Measurements from ENCODE around the gene MAPRE3.

The MAPRE3 gene

GRCh38 chr2:27021253-27022049 is 51.0 kb downstream of the MAPRE3 start:
- Histone ChIP-seq H3K27ac (ENCODE audit: low read length) (no peak overlapping the region), H3K9ac (ENCODE audit: low read length) (no peak overlapping the region)

GRCh38 chr2:27023740-27024139 is 53.3 kb downstream of the MAPRE3 start:
- H3K9ac ChIP-seq (ENCODE audit: low read length): no peak overlapping the region
- H3K4me1 ChIP-seq (ENCODE audit: control insufficient read depth, low read depth, low read length): peaks cover 3% of the 10 kb centered on the region
- H3K4me3 ChIP-seq (ENCODE audit: low read length): no peak overlapping the region
- no peaks in the 10 kb centered on the region for H3K36me3 ChIP-seq (ENCODE audit: control insufficient read depth, low read depth, low read length)
- H3K9me3 ChIP-seq (ENCODE audit: control insufficient read depth, low read depth, low read length): no peaks in the 10 kb centered on the region
- no peaks in the 10 kb centered on the region for H3K27me3 ChIP-seq (ENCODE audit: control insufficient read depth, insufficient read depth, low read length)
- no peak overlapping the region for H3K27ac ChIP-seq (ENCODE audit: low read length)

More at GRCh38 chr2:27021253-27022049, 51.0 kb downstream of the MAPRE3 start:
- H3K9me3 ChIP-seq (ENCODE audit: control insufficient read depth, low read depth, low read length): no peaks in the 10 kb centered on the region
- H3K4me1 ChIP-seq (ENCODE audit: control insufficient read depth, low read depth, low read length): peaks cover 3% of the 10 kb centered on the region
- H3K27me3 ChIP-seq (ENCODE audit: control insufficient read depth, insufficient read depth, low read length): no peaks in the 10 kb centered on the region
- H3K36me3 ChIP-seq (ENCODE audit: control insufficient read depth, low read depth, low read length): no peaks in the 10 kb centered on the region
- H3K4me3 ChIP-seq (ENCODE audit: low read length): no peak overlapping the region

GRCh38 chr2:27024188-27024587 is 53.8 kb downstream of the MAPRE3 start:
- H3K9ac ChIP-seq (ENCODE audit: low read length): no peak overlapping the region
- H3K4me1 ChIP-seq (ENCODE audit: control insufficient read depth, low read depth, low read length): peaks cover 3% of the 10 kb centered on the region
- H3K27me3 ChIP-seq (ENCODE audit: control insufficient read depth, insufficient read depth, low read length): no peaks in the 10 kb centered on the region
- no peaks in the 10 kb centered on the region for H3K36me3 ChIP-seq (ENCODE audit: control insufficient read depth, low read depth, low read length)
- H3K9me3 ChIP-seq (ENCODE audit: control insufficient read depth, low read depth, low read length): no peaks in the 10 kb centered on the region
- H3K4me3 ChIP-seq (ENCODE audit: low read length): no peak overlapping the region
- no peak overlapping the region for H3K27ac ChIP-seq (ENCODE audit: low read length)

- Histone ChIP-seq H3K27ac (ENCODE audit: low read length) (no peak overlapping the region), H3K4me3 (ENCODE audit: low read length) (no peak overlapping the region), H3K9ac (ENCODE audit: low read length) (no peak overlapping the region), H3K27me3 (ENCODE audit: control insufficient read depth, insufficient read depth, low read length) (no peaks in the 10 kb centered on the region), H3K36me3 (ENCODE audit: control insufficient read depth, low read depth, low read length) (no peaks in the 10 kb centered on the region), H3K9me3 (ENCODE audit: control insufficient read depth, low read depth, low read length) (no peaks in the 10 kb centered on the region), H3K4me1 (ENCODE audit: control insufficient read depth, low read depth, low read length) (peaks cover 3% of the 10 kb centered on the region)
Observed at GRCh38 chr2:27024812-27025211, 54.4 kb downstream of the MAPRE3 start.

GRCh38 chr2:27025281-27025800 is 54.9 kb downstream of the MAPRE3 start:
- Histone ChIP-seq H3K27ac (ENCODE audit: low read length) (no peak overlapping the region), H3K36me3 (ENCODE audit: control insufficient read depth, low read depth, low read length) (no peaks in the 10 kb centered on the region), H3K4me3 (ENCODE audit: low read length) (no peak overlapping the region), H3K9ac (ENCODE audit: low read length) (no peak overlapping the region), H3K27me3 (ENCODE audit: control insufficient read depth, insufficient read depth, low read length) (no peaks in the 10 kb centered on the region), H3K9me3 (ENCODE audit: control insufficient read depth, low read depth, low read length) (no peaks in the 10 kb centered on the region), H3K4me1 (ENCODE audit: control insufficient read depth, low read depth, low read length) (peaks cover 3% of the 10 kb centered on the region)

GRCh38 chr2:27025861-27026851 is 55.7 kb downstream of the MAPRE3 start:
- H3K4me1 ChIP-seq (ENCODE audit: control insufficient read depth, low read depth, low read length): peaks cover 3% of the 10 kb centered on the region
- H3K9me3 ChIP-seq (ENCODE audit: control insufficient read depth, low read depth, low read length): no peaks in the 10 kb centered on the region
- no peaks in the 10 kb centered on the region for H3K36me3 ChIP-seq (ENCODE audit: control insufficient read depth, low read depth, low read length)
- no peak overlapping the region for H3K27ac ChIP-seq (ENCODE audit: low read length)
- H3K4me3 ChIP-seq (ENCODE audit: low read length): no peak overlapping the region
- no peaks in the 10 kb centered on the region for H3K27me3 ChIP-seq (ENCODE audit: control insufficient read depth, insufficient read depth, low read length)
- no peak overlapping the region for H3K9ac ChIP-seq (ENCODE audit: low read length)

GRCh38 chr2:27027211-27027651 is 56.8 kb downstream of the MAPRE3 start:
- H3K4me3 ChIP-seq (ENCODE audit: low read length): no peak overlapping the region
- H3K4me1 ChIP-seq (ENCODE audit: control insufficient read depth, low read depth, low read length): peaks cover 3% of the 10 kb centered on the region
- no peaks in the 10 kb centered on the region for H3K36me3 ChIP-seq (ENCODE audit: control insufficient read depth, low read depth, low read length)
- no peak overlapping the region for H3K27ac ChIP-seq (ENCODE audit: low read length)
- H3K9ac ChIP-seq (ENCODE audit: low read length): no peak overlapping the region
- H3K9me3 ChIP-seq (ENCODE audit: control insufficient read depth, low read depth, low read length): no peaks in the 10 kb centered on the region
- H3K27me3 ChIP-seq (ENCODE audit: control insufficient read depth, insufficient read depth, low read length): no peaks in the 10 kb centered on the region

- Histone ChIP-seq H3K27ac (ENCODE audit: low read length) (no peak overlapping the region), H3K4me1 (ENCODE audit: control insufficient read depth, low read depth, low read length) (peaks cover 4% of the 10 kb centered on the region), H3K9me3 (ENCODE audit: control insufficient read depth, low read depth, low read length) (no peaks in the 10 kb centered on the region), H3K36me3 (ENCODE audit: control insufficient read depth, low read depth, low read length) (no peaks in the 10 kb centered on the region), H3K9ac (ENCODE audit: low read length) (no peak overlapping the region), H3K27me3 (ENCODE audit: control insufficient read depth, insufficient read depth, low read length) (no peaks in the 10 kb centered on the region), H3K4me3 (ENCODE audit: low read length) (no peak overlapping the region)
Observed at GRCh38 chr2:27029051-27029450, 58.6 kb downstream of the MAPRE3 start.

- Histone ChIP-seq H3K4me3 (ENCODE audit: low read length) (peak within 1 kb of the TSS; percentile 94), H3K9ac (ENCODE audit: low read length) (peak within 1 kb of the TSS; percentile 63), H3K9me3 (ENCODE audit: control insufficient read depth, low read depth, low read length) (no peaks in the 10 kb centered on the region), H3K27ac (ENCODE audit: low read length) (no peak within 1 kb of the TSS), H3K27me3 (ENCODE audit: control insufficient read depth, insufficient read depth, low read length) (no peaks in the 10 kb centered on the region), H3K36me3 (ENCODE audit: control insufficient read depth, low read depth, low read length) (peaks cover 23% of the 10 kb centered on the region), H3K4me1 (ENCODE audit: control insufficient read depth, low read depth, low read length) (peaks cover 4% of the 10 kb centered on the region)
Observed at GRCh38 chr2:27032495-27033252, 62.2 kb downstream of the MAPRE3 start, which contains the start of gene TMEM214. Gene TMEM214 (plus strand): TSS chr2:27032965. CDS start chr2:27033016, 51 bp downstream.

- H3K4me1 ChIP-seq (ENCODE audit: control insufficient read depth, low read depth, low read length): peaks cover 4% of the 10 kb centered on the region
- no peak overlapping the region for H3K27ac ChIP-seq (ENCODE audit: low read length)
- no peaks in the 10 kb centered on the region for H3K9me3 ChIP-seq (ENCODE audit: control insufficient read depth, low read depth, low read length)
- peaks cover 29% of the 10 kb centered on the region for H3K36me3 ChIP-seq (ENCODE audit: control insufficient read depth, low read depth, low read length)
- no peaks in the 10 kb centered on the region for H3K27me3 ChIP-seq (ENCODE audit: control insufficient read depth, insufficient read depth, low read length)
- peak overlapping the region; percentile 94 for H3K4me3 ChIP-seq (ENCODE audit: low read length)
- H3K9ac ChIP-seq (ENCODE audit: low read length): peak overlapping the region; percentile 63
Observed at GRCh38 chr2:27033253-27033852, 62.9 kb downstream of the MAPRE3 start.

Measured in iPS-18a (cell line).